ENCODE measurements around the gene LMTK2. TPM values are rescaled to one million over a fixed set of nuclear protein-coding genes. Genes with fewer than 3 reads are reported as not detected.
A peak's percentile ranks its signal among the peaks of the same experiment; 100 is the strongest.

The LMTK2 gene
- total RNA-seq, 2 donors from 2014 or later: 26.7 to 28.4 TPM

DNA sequence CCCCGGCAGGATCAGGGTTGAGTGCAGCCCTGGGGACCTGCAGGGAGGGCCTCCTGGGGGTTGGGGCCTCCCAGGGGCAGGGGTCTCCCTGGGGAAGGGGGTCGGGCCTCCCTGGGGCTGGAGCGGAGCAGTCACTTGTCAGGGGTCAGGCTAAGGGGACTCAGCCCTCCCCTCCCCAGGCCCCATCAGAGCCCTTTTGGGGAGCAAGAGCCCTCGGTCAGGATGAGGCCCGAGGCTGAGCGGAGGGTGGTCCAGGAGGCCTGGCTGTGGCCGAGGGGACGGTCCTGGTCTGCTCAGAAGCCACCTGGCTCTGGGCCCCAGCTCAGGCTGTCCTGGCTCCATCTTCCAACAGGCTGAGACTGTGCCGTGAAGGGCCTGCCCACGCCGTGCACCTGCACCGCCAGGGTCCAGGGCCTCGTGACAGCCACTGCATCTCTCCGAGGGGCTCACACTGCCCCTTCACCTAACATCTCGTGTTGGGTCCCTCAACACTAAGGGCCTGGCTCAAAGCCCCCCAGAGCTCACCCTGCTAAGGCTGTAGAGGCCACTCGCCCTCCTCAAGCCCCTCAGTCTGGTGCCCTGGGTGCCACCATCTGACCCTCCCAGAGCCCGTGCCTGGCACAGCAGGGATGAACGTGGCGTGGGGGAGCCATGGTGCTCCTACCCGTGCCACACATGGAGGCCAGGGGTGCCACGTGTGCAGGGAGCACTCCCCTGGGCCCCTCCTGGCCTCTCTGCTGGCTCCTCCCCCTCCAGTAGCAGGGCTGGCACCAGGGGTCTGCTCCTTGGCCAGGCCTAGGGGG, 117.4 kb downstream of the LMTK2 start:
- peak; percentile 17 for DNase-seq
- intact Hi-C loops (cut with DNase I): no loop called here
- ATAC-seq: no peak

DNA sequence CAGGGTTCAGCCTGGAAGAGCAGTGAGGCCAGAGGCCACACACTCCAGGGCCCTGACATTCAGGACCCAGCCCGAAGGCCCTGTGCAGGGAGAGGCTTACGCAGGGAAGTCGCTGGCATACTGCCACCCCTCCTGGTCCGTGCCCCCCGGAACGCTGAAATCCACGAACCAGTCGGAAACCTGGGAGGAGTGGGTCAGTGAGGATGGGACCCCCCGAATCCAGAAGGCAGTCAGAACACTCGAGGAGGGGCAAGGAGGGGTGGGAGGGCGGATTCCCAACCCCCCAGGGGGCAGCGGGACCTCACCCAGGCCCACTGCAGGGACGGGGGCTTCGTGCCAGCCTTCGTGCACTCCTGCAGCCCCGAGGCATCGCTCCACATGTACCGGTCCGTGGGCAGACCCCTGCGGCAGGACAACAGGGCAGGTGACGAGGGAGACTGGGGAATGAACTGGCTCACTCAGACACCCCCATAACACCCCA, 118.1 kb downstream of the LMTK2 start:
- ATAC-seq (no peak), DNase-seq (no peak)

DNA sequence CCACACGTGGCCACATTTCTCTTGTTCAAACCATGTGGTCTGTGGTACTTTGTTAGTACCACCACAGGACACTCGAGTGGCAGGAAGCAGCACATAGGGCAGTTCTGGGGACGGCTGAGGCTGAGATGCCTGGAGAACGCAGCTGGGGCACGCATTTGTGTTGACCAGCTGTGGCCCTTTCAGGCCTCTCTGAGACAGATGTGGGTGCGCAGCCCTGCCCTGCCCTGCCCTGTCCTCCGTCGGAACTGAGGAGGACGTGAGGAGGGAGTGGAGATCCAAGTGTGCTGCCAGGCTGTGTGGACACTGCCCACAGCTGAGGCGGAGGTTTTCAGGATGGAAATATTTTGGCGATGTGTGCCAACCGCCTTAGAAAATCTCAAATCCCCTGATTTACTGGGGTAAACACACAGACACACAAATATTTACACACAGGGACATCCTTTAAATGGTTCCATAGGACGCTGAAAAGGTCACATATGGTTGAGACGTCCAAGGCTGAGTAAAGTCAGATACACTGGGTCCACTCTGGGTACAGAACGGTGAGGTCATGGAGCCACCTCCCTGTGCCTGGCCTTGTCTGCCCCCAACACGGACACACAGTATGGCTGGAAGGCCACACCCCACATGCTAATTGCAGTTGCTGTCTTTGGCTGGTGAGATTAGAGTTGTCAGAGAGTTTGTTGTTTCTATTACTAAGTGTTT, 119.4 kb downstream of the LMTK2 start:
- intact Hi-C loops (cut with DNase I): no loop called here
- DNase-seq (no peak), ATAC-seq (no peak)

More for the DNA sequence above, 118.1 kb downstream of the LMTK2 start:
- intact Hi-C loops (cut with DNase I): no loop called here

DNA sequence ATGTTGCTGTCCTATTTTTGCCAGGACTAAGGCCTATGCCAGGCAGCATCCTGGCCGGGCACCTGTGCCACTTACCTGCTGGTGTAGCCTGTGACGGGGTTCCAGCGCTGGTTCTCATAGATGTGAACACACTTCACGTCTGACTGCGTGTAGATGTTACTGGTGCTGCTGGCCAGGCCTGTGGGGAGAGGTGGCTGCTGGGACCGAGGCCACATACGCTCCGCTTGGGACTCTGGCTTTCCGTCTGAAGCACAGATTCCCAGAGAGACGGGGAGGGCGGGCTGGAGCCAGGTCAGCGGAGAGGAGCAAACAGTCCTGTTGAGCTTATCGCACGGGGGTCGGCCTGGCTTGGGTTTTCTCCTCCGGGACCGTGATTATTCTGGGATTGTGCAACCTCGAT, 121.3 kb downstream of the LMTK2 start:
- intact Hi-C loops (cut with DNase I): no loop called here
- ATAC-seq: no peak
- no peak for DNase-seq

DNA sequence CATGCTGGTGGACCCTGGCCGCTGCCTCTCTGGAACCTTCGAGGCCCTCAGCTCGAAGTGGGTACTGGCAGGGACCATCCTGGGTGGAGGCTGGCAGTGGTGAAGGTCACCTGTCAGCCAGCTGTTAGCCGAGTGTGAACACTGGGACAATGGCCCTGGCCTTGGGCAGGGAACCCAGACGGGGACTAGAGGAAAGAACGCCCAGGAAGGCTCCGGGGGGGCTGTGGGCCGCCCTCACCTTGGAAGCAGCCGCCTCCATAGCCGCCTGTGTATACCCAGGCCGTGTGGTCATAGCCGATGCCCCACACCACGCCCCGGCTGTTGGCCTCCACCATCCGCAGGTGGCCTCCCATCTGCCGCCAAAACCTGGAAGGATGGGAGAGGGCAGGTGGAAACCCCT, 122.1 kb downstream of the LMTK2 start:
- ATAC-seq (no peak), DNase-seq (no peak)
- intact Hi-C loops (cut with DNase I): no loop called here

DNA sequence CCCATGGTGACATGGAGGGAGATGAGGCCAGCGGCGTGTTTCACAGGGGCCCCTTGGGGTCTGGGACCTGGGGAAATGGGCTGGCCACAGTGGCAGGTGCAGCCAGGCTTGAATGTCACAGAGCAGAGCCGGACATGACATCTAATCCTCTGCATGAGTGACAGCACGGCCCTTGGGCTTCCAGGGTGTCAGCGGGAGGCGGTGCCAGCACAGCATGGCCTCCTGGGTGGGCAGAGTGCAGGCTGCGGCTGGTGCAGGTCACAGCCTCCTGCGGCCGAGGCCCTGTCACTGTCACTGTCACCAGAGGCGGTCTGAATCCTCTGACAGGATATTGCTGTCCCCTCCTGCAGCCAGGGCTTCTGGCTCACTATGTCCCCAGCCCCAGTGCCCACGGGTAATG, 122.8 kb downstream of the LMTK2 start:
- ATAC-seq (no peak), DNase-seq (no peak)
- intact Hi-C loops (cut with DNase I): no loop called here

DNA sequence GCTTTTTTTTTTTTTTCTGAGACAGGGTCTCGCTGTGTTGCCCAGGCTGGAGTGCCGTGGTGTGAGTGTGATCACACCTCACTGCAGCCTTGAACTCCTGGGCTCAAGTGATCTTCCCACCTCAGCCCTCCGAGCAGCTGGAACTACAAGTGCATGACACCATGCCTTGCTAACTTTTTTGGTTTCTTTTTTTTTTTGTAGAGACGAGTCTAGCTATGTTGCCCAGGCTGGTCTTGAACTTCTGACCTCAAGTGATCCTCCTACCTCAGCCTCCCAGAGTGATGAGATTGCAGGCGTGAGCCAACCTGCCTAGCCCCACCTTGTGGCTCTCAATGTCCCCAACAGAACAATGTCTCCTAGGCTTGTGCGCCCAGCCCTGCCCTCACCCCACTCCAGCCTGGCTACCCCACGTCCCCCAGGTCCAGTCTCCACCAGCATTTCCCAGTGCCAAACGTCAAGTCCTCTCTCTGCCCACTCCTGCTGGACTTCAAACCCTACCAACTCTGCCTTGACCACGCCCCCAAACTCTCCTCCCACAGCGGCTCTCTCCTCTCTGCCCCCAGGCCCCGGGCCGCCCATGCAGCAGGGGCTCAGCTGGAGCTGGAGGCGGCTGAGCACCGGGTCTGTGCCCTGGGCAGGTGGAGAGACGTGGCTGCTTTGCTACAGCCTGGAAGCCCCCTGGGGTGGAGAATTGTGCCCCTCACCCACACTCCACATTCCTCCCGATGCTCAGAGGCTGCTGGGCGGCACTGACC, 123.5 kb downstream of the LMTK2 start:
- intact Hi-C loops (cut with DNase I): no loop called here
- DNase-seq (no peak), ATAC-seq (no peak)

DNA sequence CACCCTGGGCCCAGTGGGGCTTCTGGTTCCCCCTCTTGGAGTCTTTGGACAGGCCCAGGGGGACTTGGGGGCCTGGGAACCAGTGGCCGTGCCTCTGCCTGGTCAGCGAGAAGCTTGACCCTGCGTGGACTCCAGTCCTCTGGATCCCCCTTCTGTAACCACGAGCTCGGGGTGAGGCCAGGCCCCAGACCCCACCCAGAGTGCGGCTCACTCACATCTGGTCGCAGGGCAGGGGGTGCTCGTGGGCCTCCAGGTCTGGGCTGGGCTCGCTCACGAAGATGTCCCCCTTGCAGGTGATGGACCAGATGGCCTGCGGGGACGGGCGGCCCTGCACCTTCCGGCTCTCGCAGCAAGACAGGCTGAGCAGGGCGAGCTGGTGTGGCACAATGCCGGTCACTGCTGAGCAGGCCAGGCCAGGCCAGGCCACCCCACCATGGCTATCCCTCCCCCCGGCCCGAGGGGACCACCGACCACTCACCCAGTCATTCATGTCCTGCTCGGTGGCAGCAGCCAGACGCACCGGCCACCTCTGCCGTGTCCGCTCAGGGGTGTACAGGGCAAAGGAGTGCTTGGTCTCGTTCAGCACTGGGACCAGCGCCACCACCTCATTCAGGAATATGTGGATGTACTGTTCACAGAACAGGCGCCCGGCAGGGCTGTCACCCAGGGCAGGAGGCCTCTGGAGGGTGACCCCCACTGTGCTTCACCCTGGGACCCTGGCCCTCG, 124.2 kb downstream of the LMTK2 start:
- intact Hi-C loops (cut with DNase I): no loop called here
- DNase-seq (no peak), ATAC-seq (no peak)

DNA sequence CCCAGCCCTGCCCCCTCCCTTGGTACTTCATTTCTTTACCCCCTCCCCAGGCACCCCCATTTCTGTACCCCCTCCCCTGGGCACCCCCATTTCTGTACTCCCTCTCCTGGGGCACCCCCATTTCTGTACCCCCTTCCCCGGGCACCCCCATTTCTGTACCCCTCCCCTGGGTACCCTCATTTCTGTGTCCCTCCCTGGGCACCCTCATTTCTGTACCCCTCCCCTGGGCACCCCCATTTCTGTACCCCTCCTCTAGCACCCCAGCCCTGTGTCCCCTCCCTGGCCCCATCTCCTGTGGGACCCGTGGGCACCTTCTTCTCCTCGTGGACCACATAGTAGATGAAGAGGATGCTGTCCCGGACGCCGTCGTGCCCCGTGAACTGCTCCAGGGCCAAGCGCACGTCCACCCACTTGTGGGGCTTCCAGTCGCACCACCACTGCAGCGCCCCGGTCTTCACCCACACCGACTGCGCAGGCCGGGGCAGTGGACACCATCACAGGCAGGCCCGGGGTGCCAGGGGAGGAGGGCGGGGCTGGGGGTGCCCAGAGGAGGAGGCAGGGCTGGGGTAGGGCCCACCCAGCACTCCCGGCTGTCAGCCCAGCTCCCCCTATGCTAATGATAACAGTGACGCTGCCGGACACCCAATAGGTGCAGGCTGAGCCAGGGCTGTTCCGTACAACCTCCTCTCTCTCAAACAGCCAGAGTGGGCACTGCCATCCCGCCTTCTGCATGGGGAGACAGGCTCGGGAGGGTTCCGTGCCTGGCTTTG, 125.0 kb downstream of the LMTK2 start:
- DNase-seq: no peak
- intact Hi-C loops (cut with DNase I): no loop called here
- no peak for ATAC-seq

DNA sequence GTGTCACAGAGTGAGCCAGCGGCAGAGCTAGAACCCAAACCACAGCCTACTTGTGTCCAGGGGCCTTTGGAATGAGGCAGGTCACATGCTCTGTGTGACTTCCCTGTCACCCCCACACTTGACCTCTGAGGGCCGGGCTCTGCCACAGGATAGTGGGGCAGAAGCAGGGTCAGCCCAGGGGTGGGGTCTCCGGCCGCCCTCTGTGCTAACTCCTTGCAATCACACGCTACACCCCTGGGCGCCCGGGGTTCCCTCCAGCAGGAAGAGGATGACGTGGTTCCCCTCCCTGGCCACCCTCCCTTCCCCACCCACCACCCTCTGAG, 125.6 kb downstream of the LMTK2 start:
- ATAC-seq: no peak
- no peak for DNase-seq
- intact Hi-C loops (cut with DNase I): no loop called here

DNA sequence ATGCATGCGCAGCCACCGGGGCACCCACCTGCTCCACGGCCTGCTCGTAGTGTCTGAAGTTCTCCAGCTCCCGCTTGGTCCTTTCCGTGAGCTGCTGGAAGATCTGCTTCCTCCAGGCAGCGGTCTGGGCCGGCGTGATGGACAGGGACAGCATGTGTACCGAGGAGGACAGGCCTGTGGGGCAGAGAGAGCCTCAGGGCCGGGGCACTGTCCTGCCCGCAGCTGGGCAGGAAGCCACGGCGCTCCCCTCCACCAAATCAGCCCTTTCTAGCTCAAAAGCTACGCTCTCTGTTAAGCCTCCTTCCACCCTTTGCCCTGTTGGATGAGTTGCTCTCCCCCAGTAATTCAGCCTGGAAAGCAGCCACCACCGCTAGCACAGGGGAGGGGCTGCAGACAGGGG, 126.1 kb downstream of the LMTK2 start:
- ATAC-seq (no peak), DNase-seq (no peak)
- intact Hi-C loops (cut with DNase I): no loop called here

DNA sequence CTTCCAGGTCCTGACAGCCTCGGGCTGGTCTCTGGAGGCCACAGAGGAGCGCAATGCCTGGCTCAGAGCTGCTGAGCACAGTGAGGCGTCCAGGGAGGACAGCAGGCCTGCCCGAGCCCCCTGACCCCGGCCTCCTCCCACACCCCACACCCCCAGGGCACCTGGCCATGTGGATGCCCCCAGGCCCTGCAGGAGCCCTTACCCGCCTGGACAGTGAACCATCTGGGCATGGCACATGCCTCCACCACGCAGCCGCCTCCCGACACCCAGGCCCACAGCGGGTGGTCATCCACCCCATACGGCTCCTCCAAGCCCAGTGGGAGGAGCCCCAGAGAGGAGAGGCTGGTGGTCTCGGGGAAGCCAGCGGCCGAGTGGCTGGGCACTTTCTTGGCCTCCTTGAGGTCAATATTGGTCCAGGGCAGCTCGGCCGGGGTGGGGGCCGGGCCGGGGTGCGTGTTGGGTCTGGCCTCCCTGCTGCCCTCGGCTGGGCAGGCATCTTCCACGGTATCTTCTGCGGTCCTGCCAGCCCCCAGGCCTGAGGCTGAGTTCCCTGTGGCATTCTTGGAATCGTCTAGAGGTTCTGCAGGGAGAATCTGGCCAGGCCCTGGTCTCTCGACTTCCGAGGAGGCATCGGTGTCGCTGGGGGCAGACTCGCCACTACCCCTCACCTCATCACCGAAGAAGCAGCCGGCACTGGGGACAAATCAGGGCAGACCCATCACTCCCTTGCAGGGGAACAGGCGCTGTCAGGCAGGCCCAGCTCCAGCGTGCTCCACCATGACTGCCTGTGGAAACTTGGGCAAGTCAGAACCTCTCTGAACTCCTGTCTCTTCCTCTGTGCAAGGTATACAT, 126.8 kb downstream of the LMTK2 start:
- intact Hi-C loops (cut with DNase I): no loop called here
- ATAC-seq: no peak
- no peak for DNase-seq

DNA sequence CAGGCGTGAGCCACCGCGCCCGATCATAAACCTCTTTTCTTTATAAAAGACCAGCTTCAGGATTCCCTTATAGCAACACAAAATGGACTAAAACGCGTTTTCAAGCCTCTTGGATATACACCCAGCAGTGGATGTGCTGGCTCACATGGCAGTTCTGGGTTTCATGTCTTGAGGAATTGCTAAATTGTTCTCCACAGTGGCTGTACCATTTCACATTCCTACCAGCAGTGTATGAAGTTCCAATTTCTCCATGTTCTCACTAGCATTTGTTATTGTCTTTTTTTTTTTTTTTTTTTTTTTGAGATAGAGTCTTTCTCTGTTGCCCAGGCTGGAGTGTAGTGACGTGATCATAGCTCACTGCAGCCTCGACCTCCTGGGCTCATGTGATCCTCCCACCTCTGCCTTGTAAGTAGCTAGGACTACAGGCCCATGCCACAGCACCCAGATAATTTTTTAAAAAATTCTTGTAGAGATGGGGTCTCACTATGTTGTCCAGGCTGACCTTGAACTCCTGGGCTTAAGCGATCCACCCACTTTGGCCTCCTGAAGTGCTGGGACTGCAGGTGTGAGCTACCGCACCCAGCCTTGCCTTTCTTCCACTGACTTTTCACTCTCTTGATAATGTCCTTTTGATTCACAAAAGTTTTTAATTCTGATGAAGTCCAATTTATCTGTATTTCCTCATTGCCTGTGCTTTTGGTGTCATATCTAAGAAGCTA, 127.9 kb downstream of the LMTK2 start:
- no peak for ATAC-seq
- DNase-seq: no peak
- intact Hi-C loops (cut with DNase I): no loop called here

DNA sequence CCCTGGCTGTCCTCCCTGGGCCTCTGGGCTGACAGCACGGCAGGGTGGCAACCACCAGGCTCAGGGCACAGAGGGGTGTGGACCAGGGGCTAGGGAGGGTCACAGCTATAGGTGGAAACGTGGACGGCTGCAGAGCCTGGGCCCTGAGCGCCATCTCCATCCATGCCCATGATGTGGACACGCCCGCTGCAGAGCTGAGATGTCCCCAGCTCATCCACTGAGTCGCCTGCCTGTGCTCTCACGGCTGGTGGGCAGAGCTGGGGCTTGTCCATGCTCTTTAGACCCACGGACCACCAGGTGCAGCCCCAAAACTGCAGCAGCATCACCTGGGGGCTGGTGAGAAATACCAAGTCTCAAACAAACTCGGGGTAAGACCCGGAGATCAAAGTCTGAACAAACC, 129.2 kb downstream of the LMTK2 start:
- intact Hi-C loops (cut with DNase I): no loop called here
- ATAC-seq (no peak), DNase-seq (no peak)

DNA sequence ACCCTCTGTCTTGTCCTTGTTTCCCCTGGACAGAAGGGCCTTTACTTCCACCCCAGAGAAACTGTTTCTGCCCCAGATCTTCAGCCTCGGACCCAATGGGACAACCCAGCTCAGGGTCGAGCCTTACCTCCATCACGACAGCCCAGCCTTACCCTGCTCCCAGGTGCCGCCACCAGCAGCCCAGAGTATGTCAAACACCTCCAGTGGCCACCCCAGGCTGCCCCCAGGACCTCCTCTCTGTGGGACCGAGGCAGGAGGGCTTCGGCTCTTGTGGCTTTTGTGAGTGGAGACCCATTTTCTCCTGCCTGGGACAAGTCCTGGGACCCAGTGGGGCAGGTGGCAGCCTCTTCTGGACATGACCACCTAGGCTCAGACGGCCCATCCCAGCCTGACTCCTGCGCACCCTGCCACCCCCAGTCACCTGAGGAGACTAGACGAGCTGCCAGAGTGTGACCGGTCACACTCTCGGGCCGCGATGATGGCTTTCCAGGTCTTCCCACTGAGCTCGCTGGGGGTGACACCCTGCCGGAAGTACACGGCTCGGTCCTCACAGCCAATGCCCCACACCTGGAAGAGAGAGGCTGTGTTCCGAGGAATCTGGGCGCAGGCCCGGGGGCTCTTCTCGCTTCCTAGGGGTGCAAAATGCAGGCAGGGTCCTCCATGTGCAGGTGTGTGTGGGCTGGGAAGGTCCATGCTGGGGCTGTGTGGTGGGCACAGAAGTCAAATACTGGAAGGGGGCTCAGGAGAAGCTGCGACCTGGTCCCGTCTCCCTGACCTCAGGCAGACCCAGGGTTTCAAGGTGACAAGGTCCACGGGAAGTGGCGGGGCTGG, 129.9 kb downstream of the LMTK2 start:
- intact Hi-C loops (cut with DNase I): no loop called here
- no peak for ATAC-seq

DNA sequence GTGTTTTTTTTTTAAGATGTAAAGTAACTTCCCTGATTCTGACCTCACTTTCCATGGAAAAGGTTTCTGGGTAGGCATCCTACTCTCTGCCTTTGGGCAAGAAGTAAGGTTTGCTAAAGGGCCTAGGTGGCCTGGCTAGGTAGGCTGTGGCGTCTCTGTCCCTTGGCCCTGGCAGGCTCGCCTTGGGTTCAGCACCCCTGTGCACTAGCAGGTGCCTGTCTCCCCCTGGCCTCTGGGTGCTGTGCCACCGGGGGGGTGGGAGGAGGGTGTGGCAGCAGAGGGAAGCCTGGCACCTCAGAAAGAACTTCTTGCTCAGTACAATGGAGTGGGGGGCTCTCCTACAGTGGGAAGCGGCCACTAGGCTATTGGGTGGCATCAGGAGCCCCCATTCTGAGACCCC, 131.4 kb downstream of the LMTK2 start:
- DNase-seq (no peak), ATAC-seq (no peak)
- intact Hi-C loops (cut with DNase I): no loop called here

More for the DNA sequence above, 129.9 kb downstream of the LMTK2 start:
- no peak for DNase-seq

Data from left cardiac atrium (tissue), 4 donors.